HG03159 (cell line): ENCODE measurements around the gene MINDY4.

Experiments
- ATAC-seq: cut with Tn5 transposase; IDR thresholded peaks from one replicate; pipeline ENCODE4 v1.9.1; 2021; ENCODE audit warnings: mild to moderate bottlenecking, moderate library complexity; ENCODE audit not compliant: unreplicated experiment

Gene MINDY4

GRCh38 chr7:30740417-30741181 is 30.6 kb upstream of the MINDY4 start:
- ATAC-seq: no peak

GRCh38 chr7:30741289-30741688 is 29.9 kb upstream of the MINDY4 start:
- no peak for ATAC-seq

- no peak for ATAC-seq
Observed at GRCh38 chr7:30743371-30744074, 27.7 kb upstream of the MINDY4 start.

GRCh38 chr7:30744075-30744417 is 27.2 kb upstream of the MINDY4 start:
- ATAC-seq: no peak

GRCh38 chr7:30745261-30745941 is 25.8 kb upstream of the MINDY4 start:
- no peak for ATAC-seq

GRCh38 chr7:30750010-30750409 is 21.2 kb upstream of the MINDY4 start:
- no peak for ATAC-seq

- ATAC-seq: no peak
Observed at GRCh38 chr7:30750683-30751650, 20.2 kb upstream of the MINDY4 start.

- no peak for ATAC-seq
Observed at GRCh38 chr7:30751696-30752273, 19.4 kb upstream of the MINDY4 start, which contains the start of gene INMT. TSS of gene INMT (plus strand) at chr7:30752135. CDS start at chr7:30752151, 16 bp downstream.

GRCh38 chr7:30752484-30752883 is 18.7 kb upstream of the MINDY4 start:
- ATAC-seq: no peak

GRCh38 chr7:30752979-30753378 is 18.2 kb upstream of the MINDY4 start:
- ATAC-seq: no peak

- no peak for ATAC-seq
Observed at GRCh38 chr7:30754315-30754877, 16.8 kb upstream of the MINDY4 start.

GRCh38 chr7:30755384-30756154 is 15.6 kb upstream of the MINDY4 start:
- ATAC-seq: no peak

- no peak for ATAC-seq
Observed at GRCh38 chr7:30757342-30757692, 13.9 kb upstream of the MINDY4 start.

- ATAC-seq: no peak
Observed at GRCh38 chr7:30760514-30761213, 10.6 kb upstream of the MINDY4 start.

- ATAC-seq: no peak
Observed at GRCh38 chr7:30761214-30762156, 9.7 kb upstream of the MINDY4 start.

- peak; percentile 63 for ATAC-seq
Observed at GRCh38 chr7:30764030-30764975, 6.9 kb upstream of the MINDY4 start.

- no peak for ATAC-seq
Observed at GRCh38 chr7:30765408-30765807, 5.8 kb upstream of the MINDY4 start.
